HG02763 (cell line): ENCODE data around the gene LTB4R.

Experiments used
- ATAC-seq: cut with Tn5 transposase; IDR thresholded peaks from one replicate; pipeline ENCODE4 v1.9.1; 2021; ENCODE audit warnings: mild to moderate bottlenecking, moderate library complexity; ENCODE audit not compliant: unreplicated experiment

Gene LTB4R

GRCh38 chr14:24366721-24367513, 55.6 kb downstream of the LTB4R start:
- peak; percentile 75 for ATAC-seq
